ENCODE data around the gene MYH13. TPM values are rescaled to one million over a fixed set of nuclear protein-coding genes. Genes with fewer than 3 reads are reported as not detected.
"Not testable (repeated sequence)": the region's sequence is repeated elsewhere in the genome, so short reads cannot be mapped to it uniquely, and the experiment has no call there.

The MYH13 gene
- total RNA-seq, 1 donor from 2014 or later: not detected

DNA sequence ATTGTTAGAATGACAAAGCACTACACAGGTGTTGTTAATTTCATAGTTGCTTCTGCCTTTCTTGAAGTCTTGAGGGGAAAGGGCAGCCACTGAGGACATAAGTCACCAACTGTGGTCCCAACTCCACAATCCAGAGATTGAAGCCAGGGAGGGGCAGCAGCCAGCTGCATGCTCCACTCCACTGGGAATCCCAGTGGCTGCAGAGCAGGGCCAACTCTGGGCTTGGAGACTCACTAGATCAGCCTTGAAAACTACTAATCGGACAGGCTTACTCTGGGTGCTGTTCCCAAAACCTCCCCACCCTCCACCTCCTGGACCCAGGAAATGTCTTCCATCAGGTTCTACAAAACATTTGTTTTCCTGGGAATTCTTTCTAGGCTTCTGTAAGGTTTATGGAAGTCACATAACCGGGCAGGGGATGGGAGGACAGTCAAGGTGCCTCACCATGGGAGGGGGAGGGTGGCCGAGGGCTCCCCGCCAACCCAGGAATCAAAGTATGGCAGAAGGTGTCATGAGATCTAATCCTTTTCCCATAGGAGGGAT is 68.0 kb downstream of the MYH13 start:
- no peaks in the 10 kb centered on the region for H3K4me1 ChIP-seq
- no peak for DNase-seq
- H3K4me3 ChIP-seq: no peak overlapping the region
- intact Hi-C loops (cut with micrococcal nuclease): no loop called here
- H3K27ac ChIP-seq (replicated peaks): no peak overlapping the region
- H3K36me3 ChIP-seq: no peaks in the 10 kb centered on the region
- H3K27me3 ChIP-seq (ENCODE audit: low read depth): peaks cover 19% of the 10 kb centered on the region
- TF ChIP-seq, protein P1, sequence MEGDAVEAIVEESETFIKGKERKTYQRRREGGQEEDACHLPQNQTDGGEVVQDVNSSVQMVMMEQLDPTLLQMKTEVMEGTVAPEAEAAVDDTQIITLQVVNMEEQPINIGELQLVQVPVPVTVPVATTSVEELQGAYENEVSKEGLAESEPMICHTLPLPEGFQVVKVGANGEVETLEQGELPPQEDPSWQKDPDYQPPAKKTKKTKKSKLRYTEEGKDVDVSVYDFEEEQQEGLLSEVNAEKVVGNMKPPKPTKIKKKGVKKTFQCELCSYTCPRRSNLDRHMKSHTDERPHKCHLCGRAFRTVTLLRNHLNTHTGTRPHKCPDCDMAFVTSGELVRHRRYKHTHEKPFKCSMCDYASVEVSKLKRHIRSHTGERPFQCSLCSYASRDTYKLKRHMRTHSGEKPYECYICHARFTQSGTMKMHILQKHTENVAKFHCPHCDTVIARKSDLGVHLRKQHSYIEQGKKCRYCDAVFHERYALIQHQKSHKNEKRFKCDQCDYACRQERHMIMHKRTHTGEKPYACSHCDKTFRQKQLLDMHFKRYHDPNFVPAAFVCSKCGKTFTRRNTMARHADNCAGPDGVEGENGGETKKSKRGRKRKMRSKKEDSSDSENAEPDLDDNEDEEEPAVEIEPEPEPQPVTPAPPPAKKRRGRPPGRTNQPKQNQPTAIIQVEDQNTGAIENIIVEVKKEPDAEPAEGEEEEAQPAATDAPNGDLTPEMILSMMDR (IDR thresholded peaks at IDR 0.05; ENCODE audit: borderline replicate concordance): no peak
- H3K9me3 ChIP-seq (replicated peaks): peaks cover 4% of the 10 kb centered on the region

DNA sequence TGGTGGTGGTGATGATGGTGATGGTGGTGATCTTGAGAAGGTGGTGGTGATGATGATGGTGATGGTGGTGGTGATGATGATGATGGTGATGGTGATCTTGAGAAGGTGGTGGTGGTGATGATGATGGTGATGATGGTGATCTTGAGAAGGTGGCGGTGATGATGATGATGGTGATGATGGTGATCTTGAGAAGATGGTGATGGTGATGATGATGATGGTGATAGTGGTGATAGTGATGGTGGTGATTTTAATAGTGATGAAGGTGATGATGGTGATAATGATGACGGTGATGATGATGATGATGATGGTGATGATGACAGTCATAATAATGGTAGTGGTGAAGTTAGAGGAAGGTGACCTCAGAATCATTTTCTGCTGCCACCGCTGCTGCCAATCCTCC is 75.1 kb downstream of the MYH13 start:
- Histone ChIP-seq H3K27ac (replicated peaks) (no peak overlapping the region), H3K4me3 (no peak overlapping the region), H3K27me3 (ENCODE audit: low read depth) (peaks cover 26% of the 10 kb centered on the region), H3K4me1 (no peaks in the 10 kb centered on the region), H3K36me3 (no peaks in the 10 kb centered on the region), H3K9me3 (replicated peaks) (no peaks in the 10 kb centered on the region)
- intact Hi-C loops (cut with micrococcal nuclease): no loop called here
- TF ChIP-seq, protein P1 (IDR thresholded peaks at IDR 0.05; ENCODE audit: borderline replicate concordance): no peak
- no peak for DNase-seq

DNA sequence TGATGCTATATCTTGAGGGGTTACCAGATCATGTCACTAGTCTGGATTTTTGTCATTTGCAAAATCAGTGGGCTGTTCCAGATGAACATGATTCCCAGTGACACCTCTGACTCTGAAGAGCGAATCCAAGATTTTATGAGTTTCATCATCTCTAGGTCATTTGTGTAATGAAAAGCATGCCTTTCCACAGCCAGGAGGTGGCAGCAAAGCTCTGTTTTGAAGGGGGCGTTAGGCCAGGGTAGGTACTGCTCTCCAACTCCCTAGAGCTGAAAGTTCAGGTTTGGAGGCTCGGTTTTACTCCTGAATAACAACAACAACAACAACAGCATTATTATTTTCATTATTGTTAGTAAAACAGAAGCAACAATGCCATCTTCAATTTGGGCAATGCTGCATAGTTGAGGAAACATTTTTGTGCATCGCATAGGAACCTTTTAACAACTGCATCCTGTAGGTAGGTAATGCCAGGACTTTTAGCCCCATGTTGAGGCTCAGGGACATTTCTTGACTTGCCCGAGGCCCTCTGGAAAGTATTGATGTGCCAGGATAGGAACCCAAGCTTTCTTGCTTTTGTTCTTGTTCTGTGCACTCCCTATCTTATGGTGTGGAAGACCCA is 77.0 kb downstream of the MYH13 start:
- peaks cover 38% of the 10 kb centered on the region for H3K27me3 ChIP-seq (ENCODE audit: low read depth)
- no peaks in the 10 kb centered on the region for H3K4me1 ChIP-seq
- DNase-seq: peak; percentile 37
- intact Hi-C loops (cut with micrococcal nuclease): no loop called here
- no peak overlapping the region for H3K4me3 ChIP-seq
- TF ChIP-seq, protein P1 (IDR thresholded peaks at IDR 0.05; ENCODE audit: borderline replicate concordance): peak; percentile 70
- no peaks in the 10 kb centered on the region for H3K9me3 ChIP-seq (replicated peaks)
- H3K27ac ChIP-seq (replicated peaks): no peak overlapping the region
- H3K36me3 ChIP-seq: no peaks in the 10 kb centered on the region

DNA sequence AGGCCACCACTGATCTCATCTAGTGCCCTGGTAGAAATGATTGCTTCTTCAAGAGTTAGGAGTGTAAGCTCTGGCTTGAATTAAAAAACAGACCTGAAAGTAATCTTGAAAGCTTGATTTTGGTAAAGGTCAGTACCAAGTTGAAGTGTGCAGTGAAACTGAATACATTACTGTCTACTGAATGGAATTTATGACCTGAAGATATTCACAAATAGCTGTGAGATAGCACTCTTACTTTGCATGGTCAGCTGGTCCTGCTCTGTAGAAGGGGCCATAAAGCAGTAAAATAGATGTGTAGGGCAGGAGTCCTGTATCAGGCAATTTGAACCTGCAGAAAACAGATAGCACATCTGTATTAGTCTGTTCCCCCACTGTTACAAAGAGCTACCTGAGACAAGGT is 78.6 kb downstream of the MYH13 start:
- no peaks in the 10 kb centered on the region for H3K4me1 ChIP-seq
- H3K4me3 ChIP-seq: no peak overlapping the region
- intact Hi-C loops (cut with micrococcal nuclease): no loop called here
- no peaks in the 10 kb centered on the region for H3K9me3 ChIP-seq (replicated peaks)
- no peak for DNase-seq
- TF ChIP-seq, protein P1 (IDR thresholded peaks at IDR 0.05; ENCODE audit: borderline replicate concordance): no peak
- no peaks in the 10 kb centered on the region for H3K36me3 ChIP-seq
- peaks cover 54% of the 10 kb centered on the region for H3K27me3 ChIP-seq (ENCODE audit: low read depth)
- H3K27ac ChIP-seq (replicated peaks): no peak overlapping the region

DNA sequence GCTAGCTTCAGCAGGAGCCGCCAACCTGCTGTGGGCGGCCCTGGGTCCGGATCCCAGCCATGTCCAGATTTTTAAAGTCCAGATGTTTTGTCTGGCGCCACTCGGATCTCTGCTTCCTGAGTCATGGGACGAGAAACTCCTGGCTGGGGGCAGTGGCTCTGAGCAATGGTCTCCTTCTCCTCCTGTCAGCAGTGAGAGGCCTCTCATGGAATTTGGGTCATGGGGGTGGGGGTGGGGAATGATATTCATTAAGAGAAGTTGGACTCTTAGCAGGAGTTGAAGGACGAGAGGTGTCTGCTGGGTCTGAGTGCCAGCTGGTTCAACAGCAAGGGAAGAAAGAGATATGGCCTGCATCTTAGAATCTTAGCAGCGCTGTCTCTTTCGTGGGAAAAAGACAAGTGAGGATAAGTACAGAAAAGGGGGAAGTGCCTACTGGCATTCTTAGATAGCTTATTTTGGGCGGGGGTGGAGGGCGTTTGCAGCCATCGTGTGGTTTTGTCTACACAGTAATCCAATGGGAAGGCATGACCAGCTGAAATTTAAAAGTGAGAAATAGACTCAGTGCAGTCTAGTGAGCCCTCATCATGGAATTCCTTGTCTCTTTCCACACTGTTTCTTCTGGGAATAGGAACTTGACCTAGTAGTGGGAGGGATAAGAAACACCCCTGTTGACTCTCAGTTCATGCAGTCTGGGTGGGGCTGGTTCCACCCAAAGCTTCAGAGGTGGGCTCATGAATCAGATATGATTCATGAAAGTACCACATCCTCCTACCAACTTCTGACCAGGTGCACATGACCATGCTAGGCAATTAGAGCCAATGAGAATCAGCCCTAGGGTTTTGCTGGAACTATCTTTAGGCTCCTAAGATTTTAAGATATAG is 80.5 kb downstream of the MYH13 start:
- Histone ChIP-seq H3K9me3 (replicated peaks) (no peaks in the 10 kb centered on the region), H3K27ac (replicated peaks) (peak overlapping the region; percentile 59), H3K27me3 (ENCODE audit: low read depth) (peaks cover 65% of the 10 kb centered on the region), H3K36me3 (no peaks in the 10 kb centered on the region), H3K4me3 (peak overlapping the region; percentile 29), H3K4me1 (no peaks in the 10 kb centered on the region)
- intact Hi-C loops (cut with micrococcal nuclease): no loop called here
- TF ChIP-seq, protein P1 (IDR thresholded peaks at IDR 0.05; ENCODE audit: borderline replicate concordance): no peak
- peak; percentile 46 for DNase-seq

DNA sequence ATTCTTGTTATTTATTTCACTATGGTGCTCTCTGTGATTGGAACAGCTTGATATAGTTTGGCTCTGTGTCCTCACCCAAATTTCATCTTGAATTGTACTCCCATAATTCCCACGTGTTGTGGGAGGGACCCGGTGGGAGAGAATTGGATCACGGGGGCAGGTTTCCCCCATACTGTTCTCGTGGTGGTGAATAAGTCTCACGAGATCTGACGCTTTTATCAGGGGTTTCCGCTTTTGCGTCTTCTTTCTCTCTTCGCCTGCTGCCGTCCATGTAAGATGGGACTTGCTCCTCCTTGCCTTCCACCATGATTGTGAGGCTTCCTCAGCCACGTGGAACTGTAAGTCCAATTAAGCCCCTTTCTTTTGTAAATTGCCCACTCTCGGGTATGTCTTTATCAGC is 81.2 kb downstream of the MYH13 start:
- peak overlapping the region; percentile 29 for H3K4me3 ChIP-seq
- H3K4me1 ChIP-seq; DNase-seq; intact Hi-C loops (cut with micrococcal nuclease); H3K9me3 ChIP-seq (replicated peaks); H3K36me3 ChIP-seq: not testable (repeated sequence)
- peaks cover 65% of the 10 kb centered on the region for H3K27me3 ChIP-seq (ENCODE audit: low read depth)
- H3K27ac ChIP-seq (replicated peaks): peak overlapping the region; percentile 43

All from left ventricle myocardium inferior (tissue), 1 donor.